ENCODE results near the gene IGF1R.

IGF1R gene

DNA sequence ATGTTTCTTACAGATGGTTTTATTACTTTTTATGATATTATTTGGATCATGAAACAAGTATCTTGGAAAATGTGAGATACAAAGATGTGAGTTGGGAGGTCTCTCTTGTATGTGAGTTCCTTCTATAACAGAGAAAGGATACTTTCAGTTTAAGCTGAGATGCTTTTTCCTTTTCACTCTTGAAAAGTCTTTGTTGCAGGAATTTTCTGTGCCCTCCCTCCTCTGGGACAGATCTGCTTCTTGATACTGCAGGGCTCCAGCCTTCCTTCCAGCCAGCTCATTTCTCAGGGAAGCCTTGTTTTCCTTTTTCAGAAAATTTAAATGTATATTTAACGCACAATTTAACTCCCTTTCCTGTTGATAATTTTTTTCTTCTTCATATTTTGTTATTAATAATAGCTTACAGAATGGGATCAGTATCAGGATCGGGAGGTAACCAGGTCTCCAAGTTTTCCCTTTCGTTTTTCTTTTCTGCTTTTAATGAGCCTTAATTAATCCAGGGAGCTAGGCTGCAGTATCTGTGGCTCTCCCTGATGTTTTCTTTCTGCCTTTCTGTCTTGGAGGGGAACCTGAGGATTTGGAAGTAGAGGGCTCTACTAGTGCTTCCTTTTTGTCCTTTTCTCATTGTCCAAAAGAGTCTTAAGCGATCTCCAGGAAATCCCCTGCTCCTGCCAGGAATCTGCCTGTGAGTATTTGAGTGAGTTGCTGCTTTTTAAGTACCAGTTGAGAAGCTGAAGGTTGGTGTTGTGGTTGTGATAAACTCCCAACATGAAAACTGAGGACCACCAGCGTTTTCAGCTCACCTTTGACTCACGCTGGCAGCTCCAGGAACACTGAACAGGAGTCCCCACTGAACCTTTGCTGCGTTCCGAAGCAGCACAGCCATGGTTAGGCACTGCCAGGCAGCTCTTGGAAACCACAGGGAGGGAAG, 105.7 kb downstream of the IGF1R start:
- no peak overlapping the region for H3K27ac ChIP-seq

DNA sequence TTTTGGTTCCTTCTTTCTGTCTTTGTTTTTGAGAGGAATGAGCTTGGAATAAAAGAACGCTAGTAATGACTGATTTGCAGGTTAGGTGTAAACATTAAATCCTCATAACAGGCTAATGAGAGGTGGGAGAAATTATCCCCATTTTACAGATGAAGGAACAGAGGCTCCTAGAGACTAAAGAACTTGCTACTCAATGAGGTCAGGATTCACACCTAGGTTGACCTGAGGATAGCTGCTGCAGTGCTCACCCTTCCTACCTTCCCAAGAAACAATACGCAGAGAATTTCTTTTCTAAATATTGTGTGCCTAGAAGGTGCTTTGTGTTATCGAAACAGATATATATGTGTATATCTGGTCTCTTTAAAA, 106.3 kb downstream of the IGF1R start:
- H3K27ac ChIP-seq: no peak overlapping the region

More for the DNA sequence above, 105.7 kb downstream of the IGF1R start:
- no peak for TF ChIP-seq ZFX (IDR thresholded peaks at IDR 0.05)
- TF ChIP-seq, protein P1, sequence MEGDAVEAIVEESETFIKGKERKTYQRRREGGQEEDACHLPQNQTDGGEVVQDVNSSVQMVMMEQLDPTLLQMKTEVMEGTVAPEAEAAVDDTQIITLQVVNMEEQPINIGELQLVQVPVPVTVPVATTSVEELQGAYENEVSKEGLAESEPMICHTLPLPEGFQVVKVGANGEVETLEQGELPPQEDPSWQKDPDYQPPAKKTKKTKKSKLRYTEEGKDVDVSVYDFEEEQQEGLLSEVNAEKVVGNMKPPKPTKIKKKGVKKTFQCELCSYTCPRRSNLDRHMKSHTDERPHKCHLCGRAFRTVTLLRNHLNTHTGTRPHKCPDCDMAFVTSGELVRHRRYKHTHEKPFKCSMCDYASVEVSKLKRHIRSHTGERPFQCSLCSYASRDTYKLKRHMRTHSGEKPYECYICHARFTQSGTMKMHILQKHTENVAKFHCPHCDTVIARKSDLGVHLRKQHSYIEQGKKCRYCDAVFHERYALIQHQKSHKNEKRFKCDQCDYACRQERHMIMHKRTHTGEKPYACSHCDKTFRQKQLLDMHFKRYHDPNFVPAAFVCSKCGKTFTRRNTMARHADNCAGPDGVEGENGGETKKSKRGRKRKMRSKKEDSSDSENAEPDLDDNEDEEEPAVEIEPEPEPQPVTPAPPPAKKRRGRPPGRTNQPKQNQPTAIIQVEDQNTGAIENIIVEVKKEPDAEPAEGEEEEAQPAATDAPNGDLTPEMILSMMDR (conservative IDR thresholded peaks at IDR 0.05): no peak

DNA sequence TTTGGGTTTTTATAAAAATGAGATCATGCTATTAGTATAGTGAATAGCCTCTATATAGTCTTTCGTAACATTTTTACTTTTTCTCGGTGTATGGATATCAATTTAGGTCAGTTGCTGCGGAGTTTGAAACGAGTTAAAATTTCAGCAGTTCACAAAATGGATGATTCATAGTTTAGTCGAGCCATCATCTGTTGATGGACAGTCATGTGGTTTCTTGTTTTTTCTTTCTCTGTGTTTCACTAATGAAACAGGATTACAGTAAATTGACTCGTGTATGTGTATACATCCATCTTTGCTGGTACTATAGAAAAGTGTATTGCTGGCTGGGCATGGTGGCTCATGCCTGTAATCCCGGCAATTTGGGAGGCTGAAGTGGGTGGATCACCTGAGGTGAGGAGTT, 106.8 kb downstream of the IGF1R start:
- TF ChIP-seq ZFX (IDR thresholded peaks at IDR 0.05): no peak
- TF ChIP-seq, protein P1 (conservative IDR thresholded peaks at IDR 0.05): no peak
- H3K27ac ChIP-seq: no peak overlapping the region

More for the DNA sequence above, 106.3 kb downstream of the IGF1R start:
- TF ChIP-seq ZFX (IDR thresholded peaks at IDR 0.05): no peak
- TF ChIP-seq, protein P1 (conservative IDR thresholded peaks at IDR 0.05): no peak

DNA sequence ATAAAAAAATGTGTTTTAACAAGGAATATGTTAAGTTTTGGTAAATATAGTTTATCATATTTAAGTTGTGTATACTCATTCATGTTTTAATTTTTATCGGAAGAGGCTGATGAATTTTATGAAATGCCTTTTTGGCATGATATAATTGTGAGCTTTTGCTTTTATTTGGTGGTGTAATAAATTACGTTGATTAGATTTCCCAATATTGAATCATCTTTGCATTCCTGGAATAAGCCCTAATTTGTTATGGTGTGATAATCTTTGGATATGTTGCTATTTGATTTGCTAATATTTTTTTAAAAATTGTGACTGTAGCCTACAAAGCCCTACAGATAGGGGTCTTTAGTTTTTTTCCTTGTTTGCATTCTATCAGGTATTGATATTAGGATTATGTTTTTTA, 107.4 kb downstream of the IGF1R start:
- no peak overlapping the region for H3K27ac ChIP-seq
- TF ChIP-seq ZFX (IDR thresholded peaks at IDR 0.05): no peak
- TF ChIP-seq, protein P1 (conservative IDR thresholded peaks at IDR 0.05): no peak

DNA sequence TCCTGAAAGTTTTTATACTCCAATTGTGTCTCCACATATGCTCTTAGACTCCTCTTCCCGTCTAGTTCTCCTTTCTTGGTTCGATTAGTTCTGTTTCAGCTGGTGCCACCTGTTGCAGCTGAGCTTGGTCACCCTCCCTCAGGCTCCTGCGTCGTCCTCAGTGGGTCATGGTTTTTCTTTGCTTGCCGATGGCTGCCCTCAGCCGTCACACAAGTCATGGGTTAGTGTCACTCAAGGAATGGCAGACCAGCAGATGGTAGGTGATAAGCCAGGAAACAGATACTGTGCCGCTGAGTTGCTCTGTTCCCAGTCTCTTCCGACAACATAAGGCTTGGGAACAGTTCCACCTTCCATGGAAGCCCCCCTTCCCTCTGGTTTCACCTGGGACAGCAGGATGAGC, 109.9 kb downstream of the IGF1R start:
- no peak overlapping the region for H3K27ac ChIP-seq

DNA sequence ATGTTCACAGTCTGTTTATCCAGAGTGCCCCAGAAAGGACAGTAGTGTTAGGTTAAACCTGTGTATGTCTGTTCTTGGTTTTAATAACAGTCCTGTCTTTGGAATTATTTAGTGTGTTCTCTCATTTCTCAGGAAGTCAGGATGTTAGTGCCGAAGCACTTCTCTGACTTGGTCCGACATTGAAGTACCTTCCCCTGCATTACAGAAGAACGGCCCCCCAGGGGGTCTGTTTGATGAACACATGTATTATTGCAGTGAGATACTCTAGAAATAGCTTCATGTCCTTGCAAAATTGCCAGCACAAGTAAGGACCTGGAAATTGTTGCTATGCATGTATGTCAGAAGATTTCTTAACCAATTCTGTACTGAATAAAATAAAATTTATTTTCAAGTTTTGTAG, 110.9 kb downstream of the IGF1R start:
- H3K27ac ChIP-seq: no peak overlapping the region
- TF ChIP-seq ZFX (IDR thresholded peaks at IDR 0.05): no peak
- TF ChIP-seq, protein P1 (conservative IDR thresholded peaks at IDR 0.05): no peak

More for the DNA sequence above, 109.9 kb downstream of the IGF1R start:
- TF ChIP-seq, protein P1 (conservative IDR thresholded peaks at IDR 0.05): no peak
- TF ChIP-seq ZFX (IDR thresholded peaks at IDR 0.05): no peak

DNA sequence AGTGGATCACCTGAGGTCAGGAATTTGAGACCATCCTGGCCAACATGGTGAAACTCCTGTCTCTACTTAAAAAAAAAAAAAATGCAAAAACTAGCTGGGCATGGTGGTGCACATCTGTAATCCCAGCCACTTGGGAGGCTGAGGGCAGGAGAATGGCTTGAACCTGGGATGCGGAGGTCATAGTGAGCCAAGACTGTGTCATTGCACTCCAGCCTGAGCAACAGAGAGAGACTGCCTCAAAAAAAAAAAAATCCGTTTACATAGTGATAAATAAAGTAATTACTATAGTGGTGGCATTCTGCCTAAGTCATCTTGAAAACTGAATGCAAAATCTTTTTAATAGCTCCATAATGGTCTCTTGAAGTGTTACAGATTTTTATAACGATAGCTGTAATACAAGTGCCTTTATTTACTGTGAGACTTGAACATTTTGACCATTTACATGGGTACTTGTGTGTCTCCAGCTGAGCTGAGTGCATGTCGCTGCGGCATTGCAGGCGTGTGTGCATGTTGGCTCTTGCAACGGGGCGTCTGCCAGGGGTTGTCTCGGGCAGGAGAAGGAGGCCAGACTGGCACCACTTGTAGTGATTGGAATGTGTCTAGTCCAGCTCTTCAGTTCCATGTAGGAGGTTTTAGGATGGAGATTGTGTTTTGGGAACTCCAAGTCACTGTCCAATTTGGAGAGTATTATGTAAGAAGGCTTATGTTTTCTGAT, 111.9 kb downstream of the IGF1R start:
- H3K27ac ChIP-seq: no peak overlapping the region
- TF ChIP-seq ZFX (IDR thresholded peaks at IDR 0.05): no peak
- TF ChIP-seq, protein P1 (conservative IDR thresholded peaks at IDR 0.05): no peak
